IMR-90 (cell line): Measurements from ENCODE around the gene MEOX2. TPM values are rescaled to one million over a fixed set of nuclear protein-coding genes. Genes with fewer than 3 reads are reported as not detected.

Experiments
- ATAC-seq: fragments of 200-7000 bp; cut with Tn5 transposase; 2 replicates; pipeline ENCODE4 v1.9.1; 2020; ENCODE audit warnings: low read depth, mild to moderate bottlenecking, moderate library complexity
- BruUV-seq: library from RNA; stranded (reverse); fragments of 400-500 nt; replicated peaks from 2 replicates; lab custom pipeline; 2021; lab: Mats Ljungman, UMichigan
- CTCF ChIA-PET: fragments of 300-600 bp; formaldehyde crosslinking; extraction: SDS; loops from one replicate; lab custom pipeline; 2021; ENCODE audit warnings: antibody characterized with exemption; lab: Yijun Ruan, JAX
- POLR2A ChIA-PET: fragments of 300-600 bp; sonication (Branson Sonifier 250); formaldehyde crosslinking; loops from one replicate; lab custom pipeline; 2022; ENCODE audit warnings: antibody characterized with exemption; ENCODE audit not compliant: unreplicated experiment; lab: Charles Lee
- DNase-seq: peaks from one replicate; pipeline ENCODE4 v3.0.0; 2013
- H2AFZ ChIP-seq: replicated peaks from 2 replicates; pipeline ENCODE3; 2013; ENCODE audit warnings: low read length, mild to moderate bottlenecking; ENCODE audit not compliant: poor library complexity
- H2AK5ac ChIP-seq: 2 replicates; pipeline ENCODE4 v1.6.1; 2013; ENCODE audit warnings: low read depth, low read length, inconsistent platforms
- H2AK9ac ChIP-seq: replicated peaks from 2 replicates; pipeline ENCODE3; 2013; ENCODE audit warnings: mild to moderate bottlenecking, low read depth, low read length, moderate library complexity; ENCODE audit not compliant: poor library complexity
- H2BK120ac ChIP-seq: 2 replicates; pipeline ENCODE4 v1.6.1; 2013; ENCODE audit warnings: low read depth, low read length, inconsistent platforms
- H2BK15ac ChIP-seq: 3 replicates; pipeline ENCODE4 v1.6.1; 2013; ENCODE audit warnings: low read depth, low read length, inconsistent platforms
- H2BK20ac ChIP-seq: 2 replicates; pipeline ENCODE4 v1.6.1; 2013; ENCODE audit warnings: low read depth, mild to moderate bottlenecking, inconsistent platforms, low read length, moderate library complexity
- H2BK5ac ChIP-seq: 2 replicates; pipeline ENCODE4 v1.6.1; 2013; ENCODE audit warnings: mild to moderate bottlenecking, low read depth, low read length, inconsistent platforms; ENCODE audit not compliant: poor library complexity, severe bottlenecking
- H3K14ac ChIP-seq: replicated peaks from 2 replicates; pipeline ENCODE4 v1.6.1; 2013; ENCODE audit warnings: low read depth, low read length, inconsistent platforms
- H3K18ac ChIP-seq: 2 replicates; pipeline ENCODE4 v1.6.1; 2013; ENCODE audit warnings: low read depth, low read length, control low read depth
- H3K23ac ChIP-seq: 2 replicates; pipeline ENCODE4 v1.6.1; 2013; ENCODE audit warnings: low read depth, low read length, inconsistent platforms
- H3K27ac ChIP-seq: 2 replicates; pipeline ENCODE4 v1.5.1; 2013; ENCODE audit warnings: mild to moderate bottlenecking, control low read depth, low read length; ENCODE audit not compliant: insufficient read depth
- H3K27me3 ChIP-seq: 2 replicates; pipeline ENCODE4 v1.6.1; 2013; ENCODE audit warnings: low read length; ENCODE audit not compliant: control insufficient read depth, insufficient read depth
- H3K36me3 ChIP-seq: 2 replicates; pipeline ENCODE4 v1.6.1; 2013; ENCODE audit warnings: low read length, mixed read lengths; ENCODE audit not compliant: control insufficient read depth, insufficient read depth
- H3K4ac ChIP-seq: 2 replicates; pipeline ENCODE4 v1.6.1; 2013; ENCODE audit warnings: low read depth, low read length, inconsistent platforms
- H3K4me1 ChIP-seq: 2 replicates; pipeline ENCODE4 v1.6.1; 2013; ENCODE audit warnings: low read length, mixed read lengths; ENCODE audit not compliant: control insufficient read depth, insufficient read depth
- H3K4me2 ChIP-seq: 2 replicates; pipeline ENCODE4 v1.6.1; 2013; ENCODE audit warnings: low read depth, mild to moderate bottlenecking, control low read depth, low read length, moderate library complexity
- H3K4me3 ChIP-seq: 2 replicates; pipeline ENCODE4 v1.5.1; 2013; ENCODE audit warnings: low read depth, mild to moderate bottlenecking, control low read depth, low read length, moderate library complexity; ENCODE audit not compliant: insufficient read depth
- H3K56ac ChIP-seq: 2 replicates; pipeline ENCODE4 v1.6.1; 2013; ENCODE audit warnings: low read length, inconsistent platforms; ENCODE audit not compliant: insufficient read depth; ENCODE audit errors: extremely low read depth
- H3K79me1 ChIP-seq, 2 experiments: 2 replicates each; pipeline ENCODE4 v1.6.1; 2013; ENCODE audit warnings: low read length in 2 of 2, inconsistent platforms in 1 of 2, low read depth in 1 of 2
- H3K9ac ChIP-seq: 2 replicates; pipeline ENCODE4 v1.6.1; 2013; ENCODE audit warnings: low read depth, low read length, control low read depth
- H3K9me1 ChIP-seq: 2 replicates; pipeline ENCODE4 v1.6.1; 2013; ENCODE audit warnings: low read length, inconsistent platforms; ENCODE audit not compliant: insufficient read depth
- H3K9me3 ChIP-seq: 2 replicates; pipeline ENCODE4 v1.6.1; 2013; ENCODE audit warnings: low read length; ENCODE audit not compliant: control insufficient read depth, insufficient read depth
- H4K20me1 ChIP-seq: 2 replicates; pipeline ENCODE4 v1.6.1; 2013; ENCODE audit warnings: low read length, inconsistent platforms; ENCODE audit not compliant: insufficient read depth
- H4K5ac ChIP-seq: 2 replicates; pipeline ENCODE4 v1.6.1; 2013; ENCODE audit warnings: mild to moderate bottlenecking, low read depth, low read length, control low read depth
- H4K8ac ChIP-seq, 2 experiments: 2 replicates each; pipeline ENCODE4 v1.6.1; 2013; ENCODE audit warnings: low read depth in 2 of 2, low read length in 2 of 2, control low read depth in 1 of 2, inconsistent platforms in 1 of 2
- H4K91ac ChIP-seq: 2 replicates; pipeline ENCODE4 v1.6.1; 2013; ENCODE audit warnings: low read depth, low read length, inconsistent platforms; ENCODE audit not compliant: insufficient read depth
- RAD21 ChIP-seq: IDR thresholded peaks from 2 replicates; pipeline ENCODE4 v1.6.1; 2012; ENCODE audit warnings: low read length, improper control_type of control experiment
- RFX5 ChIP-seq: IDR thresholded peaks from 2 replicates; pipeline ENCODE4 v1.8.0; 2012; ENCODE audit warnings: low read depth, mild to moderate bottlenecking, low read length, moderate library complexity
- WGBS, 2 experiments: methylation state at CpG; one replicate each; pipeline versions ENCODE4 v1.1.5 to v1.1.7; 2013; ENCODE audit warnings: missing lambda C conversion rate in 2 of 2; ENCODE audit not compliant: insufficient read length in 1 of 2; ENCODE audit errors: extremely low coverage in 2 of 2; 5-methylcytosine and 5-hydroxymethylcytosine counted together
- dilution Hi-C: fragments of 300-500 bp; cut with HindIII; formaldehyde crosslinking; loops from one replicate; pipeline ENCODE4 v1.14.3; 2018; ENCODE audit warnings: low sequenced_read_pairs; ENCODE audit not compliant: unreplicated experiment
- in situ Hi-C: fragments of 300-500 bp; cut with MboI; formaldehyde crosslinking; loops from 3 replicates; pipeline ENCODE4 v1.14.3; 2019; ENCODE audit warnings: low sequenced_read_pairs, inconsistent platforms, mixed read lengths
- intact Hi-C: fragments of 100-400 bp; cut with micrococcal nuclease; formaldehyde crosslinking; loops from 2 replicates; pipeline ENCODE4 v1.10.0; 2022
- polyA plus RNA-seq, 3 experiments: library from polyadenylated mRNA; depleted of rRNA; stranded (reverse); fragments of >200 nt; gene quantifications; 2 replicates each; pipeline ENCODE4 v1.2.3, GENCODE V29; 2012; ENCODE audit warnings: low replicate concordance in 1 of 3
- total RNA-seq: library from RNA; depleted of rRNA; stranded (reverse); fragments of >200 nt; gene quantifications from 2 replicates; pipeline ENCODE4 v1.2.3, GENCODE V29; 2012

Gene MEOX2
- total and polyA plus RNA-seq, 2 of the 4 experiments (the other 2 are of a cell fraction), result under 0.01 TPM; not detected in 1

DNA sequence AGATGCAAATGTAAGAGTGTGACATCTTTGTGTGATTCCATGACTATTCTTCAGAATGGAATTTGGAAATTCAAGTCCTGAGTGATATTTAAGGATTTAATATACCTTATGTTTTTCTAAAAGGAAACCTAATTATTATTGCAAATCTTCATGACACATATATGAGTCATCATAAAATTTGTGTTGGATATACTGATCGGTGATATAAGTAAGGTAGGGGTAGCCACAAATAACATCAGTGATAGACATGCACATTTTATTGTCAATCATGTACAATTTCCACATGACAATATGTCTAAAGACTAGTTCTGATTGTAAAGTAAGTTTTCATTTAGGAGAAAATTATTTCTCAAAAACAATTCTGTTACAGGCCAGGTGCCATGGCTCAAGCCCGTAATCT, 65.0 kb downstream of the MEOX2 start:
- Histone ChIP-seq H4K20me1 (no peaks in the 10 kb centered on the region), H3K79me1 (no peaks in the 10 kb centered on the region), H3K27me3 (no peaks in the 10 kb centered on the region), H2AK5ac (no peak overlapping the region), H3K14ac (no peak overlapping the region), H2BK120ac (no peak overlapping the region), H3K9me3 (no peaks in the 10 kb centered on the region), H3K23ac (no peak overlapping the region), H4K91ac (no peak overlapping the region), H3K4me1 (no peaks in the 10 kb centered on the region), H2AFZ (no peak overlapping the region), H2BK5ac (no peak overlapping the region), H2BK15ac (no peak overlapping the region), H2BK20ac (no peak overlapping the region), H3K4me3 (no peak overlapping the region), H3K18ac (no peak overlapping the region), H3K36me3 (no peaks in the 10 kb centered on the region), H4K8ac (no peak overlapping the region), H4K5ac (no peak overlapping the region), H3K9me1 (no peaks in the 10 kb centered on the region), H3K4ac (no peak overlapping the region), H3K56ac (no peak overlapping the region), H3K4me2 (no peak overlapping the region), H3K27ac (no peak overlapping the region), H3K9ac (no peak overlapping the region), H2AK9ac (no peak overlapping the region)
- DNase-seq (no peak), ATAC-seq (no peak)
- intact Hi-C loops, result loop anchor here (5.0 kb wide), 1 partner anchor 101 kb away; no protein-coding TSS in a partner anchor
- ChIA-PET CTCF (interaction anchor here (1.3 to 1.8 kb wide), 2 partner anchors 11 to 64 kb away, joined by 3 to 4 read pairs; no protein-coding TSS in a partner anchor), POLR2A (no interaction called here)
- no CpG with 5 or more reads among the region's 2 CpGs for WGBS, 2 experiments
- dilution Hi-C loops, result no loop called here
- in situ Hi-C loops, result no loop called here
- no TSS peak for BruUV-seq
- TF ChIP-seq RFX5 (no peak), RAD21 (no peak)
